IPS-15b (cell line): ENCODE results near the gene RNF151.
A peak's percentile ranks its signal among the peaks of the same experiment; 100 is the strongest.

Experiments
- H3K27me3 ChIP-seq: one replicate; pipeline ENCODE4 v1.6.1; 2013; ENCODE audit warnings: low read length; ENCODE audit not compliant: control insufficient read depth, insufficient read depth
- H3K36me3 ChIP-seq: one replicate; pipeline ENCODE4 v1.6.1; 2013; ENCODE audit warnings: low read length; ENCODE audit not compliant: control insufficient read depth, insufficient read depth
- H3K4me1 ChIP-seq: one replicate; pipeline ENCODE4 v1.6.1; 2013; ENCODE audit warnings: mild to moderate bottlenecking, low read length; ENCODE audit not compliant: control insufficient read depth, insufficient read depth
- H3K4me3 ChIP-seq: one replicate; pipeline ENCODE4 v1.5.1; 2013; ENCODE audit warnings: low read depth, low read length
- H3K9ac ChIP-seq: one replicate; pipeline ENCODE4 v1.6.1; 2013; ENCODE audit warnings: low read depth, mild to moderate bottlenecking, low read length
- H3K9me3 ChIP-seq: one replicate; pipeline ENCODE4 v1.6.1; 2013; ENCODE audit warnings: mild to moderate bottlenecking, low read length; ENCODE audit not compliant: control insufficient read depth, insufficient read depth

RNF151 gene

GRCh38 chr16:1964506-1965395 is 1.9 kb upstream of the RNF151 start, which contains the start of gene RPS2:
RPS2 (minus strand) TSS chr16:1964826; CDS start chr16:1964625, 201 bp downstream.
- Histone ChIP-seq H3K4me3 (peak within 1 kb of the TSS; percentile 87), H3K9me3 (no peaks in the 10 kb centered on the region), H3K4me1 (peaks cover 6% of the 10 kb centered on the region), H3K36me3 (peaks cover 27% of the 10 kb centered on the region), H3K9ac (peak within 1 kb of the TSS; percentile 96), H3K27me3 (no peaks in the 10 kb centered on the region)

- peak overlapping the region; percentile 87 for H3K4me3 ChIP-seq
- no peaks in the 10 kb centered on the region for H3K9me3 ChIP-seq
- peaks cover 6% of the 10 kb centered on the region for H3K4me1 ChIP-seq
- no peaks in the 10 kb centered on the region for H3K27me3 ChIP-seq
- peaks cover 27% of the 10 kb centered on the region for H3K36me3 ChIP-seq
- peak overlapping the region; percentile 93 for H3K9ac ChIP-seq
These were observed 1.2 kb upstream of the RNF151 start for GRCh38 chr16:1965396-1966001.

- Histone ChIP-seq H3K9ac (no peak overlapping the region), H3K4me3 (no peak overlapping the region), H3K27me3 (no peaks in the 10 kb centered on the region), H3K9me3 (no peaks in the 10 kb centered on the region), H3K4me1 (peaks cover 2% of the 10 kb centered on the region), H3K36me3 (peaks cover 9% of the 10 kb centered on the region)
These were observed 1.7 kb downstream of the RNF151 start for GRCh38 chr16:1968146-1968953.

GRCh38 chr16:1971796-1972489 is 5.3 kb downstream of the RNF151 start, which contains the start of gene TBL3:
TBL3 (plus strand) TSS chr16:1972053; CDS start chr16:1972165, 112 bp downstream.
- peak within 1 kb of the TSS; percentile 97 for H3K4me3 ChIP-seq
- no peaks in the 10 kb centered on the region for H3K27me3 ChIP-seq
- no peaks in the 10 kb centered on the region for H3K4me1 ChIP-seq

GRCh38 chr16:1972490-1972877 is 5.8 kb downstream of the RNF151 start:
- peaks cover 33% of the 10 kb centered on the region for H3K36me3 ChIP-seq
- peak overlapping the region; percentile 70 for H3K9ac ChIP-seq
- no peaks in the 10 kb centered on the region for H3K4me1 ChIP-seq
- no peaks in the 10 kb centered on the region for H3K27me3 ChIP-seq
- H3K4me3 ChIP-seq: peak overlapping the region; percentile 97
- no peaks in the 10 kb centered on the region for H3K9me3 ChIP-seq

More at GRCh38 chr16:1971796-1972489, 5.3 kb downstream of the RNF151 start, which contains the start of gene TBL3:
- no peaks in the 10 kb centered on the region for H3K9me3 ChIP-seq
- peak within 1 kb of the TSS; percentile 89 for H3K9ac ChIP-seq
- peaks cover 30% of the 10 kb centered on the region for H3K36me3 ChIP-seq

GRCh38 chr16:1973461-1974156 is 7.0 kb downstream of the RNF151 start:
- no peak overlapping the region for H3K4me3 ChIP-seq
- no peaks in the 10 kb centered on the region for H3K9me3 ChIP-seq
- H3K9ac ChIP-seq: no peak overlapping the region
- H3K27me3 ChIP-seq: no peaks in the 10 kb centered on the region
- H3K36me3 ChIP-seq: peaks cover 43% of the 10 kb centered on the region
- H3K4me1 ChIP-seq: no peaks in the 10 kb centered on the region

GRCh38 chr16:1974157-1975070 is 7.8 kb downstream of the RNF151 start:
- no peaks in the 10 kb centered on the region for H3K4me1 ChIP-seq
- H3K9ac ChIP-seq: no peak overlapping the region

GRCh38 chr16:1975432-1976215 is 9.0 kb downstream of the RNF151 start:
- peaks cover 43% of the 10 kb centered on the region for H3K36me3 ChIP-seq
- no peak overlapping the region for H3K9ac ChIP-seq
- H3K4me1 ChIP-seq: no peaks in the 10 kb centered on the region
- no peaks in the 10 kb centered on the region for H3K9me3 ChIP-seq
- no peak overlapping the region for H3K4me3 ChIP-seq
- H3K27me3 ChIP-seq: peaks cover 11% of the 10 kb centered on the region

More at GRCh38 chr16:1974157-1975070, 7.8 kb downstream of the RNF151 start:
- Histone ChIP-seq H3K4me3 (no peak overlapping the region), H3K36me3 (peaks cover 43% of the 10 kb centered on the region), H3K9me3 (no peaks in the 10 kb centered on the region), H3K27me3 (no peaks in the 10 kb centered on the region)

- Histone ChIP-seq H3K36me3 (peaks cover 43% of the 10 kb centered on the region), H3K27me3 (peaks cover 17% of the 10 kb centered on the region), H3K9ac (no peak overlapping the region), H3K4me3 (no peak overlapping the region), H3K4me1 (no peaks in the 10 kb centered on the region), H3K9me3 (no peaks in the 10 kb centered on the region)
These were observed 9.5 kb downstream of the RNF151 start for GRCh38 chr16:1976216-1976520.
